Neural progenitor cell (in vitro differentiated cells): Measurements from ENCODE around the gene UNC5A. TPM values are rescaled to one million over a fixed set of nuclear protein-coding genes. Genes with fewer than 3 reads are reported as not detected.

Experiments used
- DNase-seq: peaks from one replicate; pipeline ENCODE4 v3.0.0-alpha.2; 2016; ENCODE audit warnings: low spot score
- H2AFZ ChIP-seq: fragments of 200-600 bp; sonication (generic); replicated peaks from 2 replicates; pipeline ENCODE4 v1.6.1; 2016; ENCODE audit warnings: antibody characterized with exemption
- H3F3A ChIP-seq: fragments of 200-600 bp; sonication (generic); 2 replicates; pipeline ENCODE4 v1.6.1; 2016; ENCODE audit warnings: antibody characterized with exemption, low read depth
- H3K27ac ChIP-seq: fragments of 200-600 bp; sonication (generic); 2 replicates; pipeline ENCODE4 v1.5.1; 2016; ENCODE audit warnings: mild to moderate bottlenecking
- H3K27me3 ChIP-seq: fragments of 200-600 bp; sonication (generic); 2 replicates; pipeline ENCODE4 v1.6.1; 2016; ENCODE audit warnings: mild to moderate bottlenecking, moderate library complexity
- H3K36me3 ChIP-seq: fragments of 200-600 bp; sonication (generic); 2 replicates; pipeline ENCODE4 v1.5.1; 2016
- H3K4me1 ChIP-seq: fragments of 200-600 bp; sonication (generic); 2 replicates; pipeline ENCODE4 v1.6.1; 2016; ENCODE audit warnings: mixed run types
- H3K4me2 ChIP-seq: fragments of 200-600 bp; sonication (generic); 2 replicates; pipeline ENCODE4 v1.6.1; 2016
- H3K4me3 ChIP-seq: fragments of 200-600 bp; sonication (generic); 2 replicates; pipeline ENCODE4 v1.5.1; 2016
- H3K79me2 ChIP-seq: fragments of 200-600 bp; sonication (generic); 2 replicates; pipeline ENCODE4 v1.6.1; 2016; ENCODE audit warnings: low read depth
- H3K9ac ChIP-seq: fragments of 200-600 bp; sonication (generic); 2 replicates; pipeline ENCODE4 v1.6.1; 2016
- H3K9me3 ChIP-seq: fragments of 200-600 bp; sonication (generic); 2 replicates; pipeline ENCODE4 v1.5.1; 2016; ENCODE audit warnings: low read depth
- H4K20me1 ChIP-seq: fragments of 200-600 bp; sonication (generic); 2 replicates; pipeline ENCODE4 v1.6.1; 2016; ENCODE audit warnings: low read depth
- H3K27ac Mint-ChIP-seq: 3 replicates; pipeline ENCODE4 v1.8.0; 2021; ENCODE audit warnings: mixed read lengths
- H3K27me3 Mint-ChIP-seq: 2 replicates; pipeline ENCODE4 v1.8.0; 2022; ENCODE audit warnings: low read depth, mild to moderate bottlenecking, inconsistent platforms, moderate library complexity, mixed read lengths; ENCODE audit not compliant: insufficient read depth
- H3K36me3 Mint-ChIP-seq: 3 replicates; pipeline ENCODE4 v1.8.0; 2021; ENCODE audit warnings: mixed read lengths
- H3K4me1 Mint-ChIP-seq: 3 replicates; pipeline ENCODE4 v1.8.0; 2021; ENCODE audit warnings: mixed read lengths
- H3K4me3 Mint-ChIP-seq: 3 replicates; pipeline ENCODE4 v1.8.0; 2021; ENCODE audit warnings: mild to moderate bottlenecking, moderate library complexity, mixed read lengths
- H3K9me3 Mint-ChIP-seq: 3 replicates; pipeline ENCODE4 v1.8.0; 2020; ENCODE audit warnings: mixed read lengths
- CTCF ChIP-seq: fragments of 200-600 bp; sonication (generic); IDR thresholded peaks from 2 replicates; pipeline ENCODE4 v1.5.1; 2017; ENCODE audit warnings: antibody characterized with exemption, mild to moderate bottlenecking
- EZH2 ChIP-seq: fragments of 200-600 bp; sonication (generic); IDR thresholded peaks from 2 replicates; pipeline ENCODE4 v1.6.1; 2017; ENCODE audit warnings: antibody characterized with exemption, mild to moderate bottlenecking, moderate library complexity
- EZH2phosphoT487 ChIP-seq: fragments of 200-600 bp; sonication (generic); IDR thresholded peaks from 2 replicates; pipeline ENCODE4 v1.6.1; 2017; ENCODE audit warnings: antibody characterized with exemption
- total RNA-seq: library from RNA; depleted of rRNA; stranded (reverse); fragments of >200 nt; gene quantifications from 2 replicates; pipeline ENCODE4 v1.2.3, GENCODE V29; 2015; ENCODE audit warnings: low replicate concordance

UNC5A gene
- total RNA-seq, 1 donor from 2014 or later: 1.2 TPM

DNA sequence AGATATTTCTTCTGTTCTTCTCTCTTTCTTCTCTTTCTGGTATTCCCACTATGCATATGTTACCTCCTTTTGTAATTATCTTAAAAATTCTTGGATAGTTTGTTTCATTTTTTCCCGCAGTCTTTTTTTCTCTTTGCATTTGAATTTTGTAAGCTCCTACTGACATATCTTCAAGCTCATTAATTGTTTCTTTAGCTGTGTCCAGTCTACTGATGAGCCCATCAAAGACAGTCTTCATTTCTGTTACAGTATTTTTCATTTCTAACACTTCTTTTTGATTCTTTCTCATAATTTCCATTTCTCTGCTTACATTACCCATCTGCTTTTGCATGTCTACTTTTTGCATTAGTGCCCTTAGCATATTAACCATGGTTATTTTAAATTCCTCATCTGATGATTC is 44.7 kb upstream of the UNC5A start:
- DNase-seq: no peak
- H3K27ac Mint-ChIP-seq: no peak overlapping the region
- H3K36me3 Mint-ChIP-seq: no peaks in the 10 kb centered on the region

DNA sequence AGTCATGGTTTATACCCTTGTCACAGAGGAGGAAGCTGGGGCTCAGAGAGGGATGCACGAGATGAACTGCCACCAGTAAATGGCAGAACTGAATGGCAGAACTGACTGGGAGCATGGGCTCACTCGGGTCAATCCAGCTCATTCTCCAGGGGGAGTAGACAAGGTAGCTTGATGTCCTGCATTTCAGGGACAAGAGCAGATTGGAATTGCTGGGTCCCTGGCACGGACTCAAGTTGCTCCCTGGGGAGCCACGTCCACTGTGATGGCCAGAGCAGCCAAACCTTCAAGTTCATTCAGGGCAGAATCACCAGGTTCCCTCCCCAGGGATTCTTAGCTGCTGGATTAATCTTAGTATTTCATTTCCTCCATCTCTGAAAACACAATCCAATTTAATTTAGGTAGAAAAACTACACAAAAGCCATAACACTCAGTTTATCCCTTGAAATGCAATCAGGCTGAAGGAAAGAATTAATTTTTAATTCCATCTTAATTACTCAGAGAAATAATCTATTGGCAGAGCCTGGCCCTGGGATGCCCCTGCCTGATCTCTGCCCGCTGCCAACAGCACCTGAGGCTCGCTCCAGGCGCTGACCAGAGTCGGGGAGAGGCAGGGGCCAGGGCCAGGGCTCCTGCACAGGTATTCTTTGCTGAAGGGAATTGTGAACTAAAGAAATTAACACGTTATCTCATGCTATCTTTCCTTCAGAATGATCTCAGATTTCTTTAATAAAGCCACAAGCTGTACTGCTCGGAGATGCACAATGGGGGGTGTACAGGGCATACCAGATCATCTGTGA is 42.0 kb upstream of the UNC5A start:
- Histone ChIP-seq H3K9ac (no peak overlapping the region), H3K27me3 (no peaks in the 10 kb centered on the region), H3K4me3 (no peak overlapping the region), H2AFZ (no peak overlapping the region), H3F3A (no peaks in the 10 kb centered on the region), H4K20me1 (no peaks in the 10 kb centered on the region), H3K27ac (no peak overlapping the region), H3K4me1 (no peaks in the 10 kb centered on the region), H3K4me2 (no peak overlapping the region), H3K9me3 (no peaks in the 10 kb centered on the region), H3K79me2 (no peaks in the 10 kb centered on the region), H3K36me3 (no peaks in the 10 kb centered on the region)
- no peak for DNase-seq
- peaks cover 17% of the 10 kb centered on the region for H3K9me3 Mint-ChIP-seq
- H3K36me3 Mint-ChIP-seq: no peaks in the 10 kb centered on the region
- peaks cover 14% of the 10 kb centered on the region for H3K27me3 Mint-ChIP-seq
- TF ChIP-seq EZH2phosphoT487: no peak
- TF ChIP-seq EZH2: no peak
- no peak for TF ChIP-seq CTCF
- H3K27ac Mint-ChIP-seq: no peak overlapping the region
- H3K4me1 Mint-ChIP-seq: no peaks in the 10 kb centered on the region
- H3K4me3 Mint-ChIP-seq: no peak overlapping the region

More for the DNA sequence above, 44.7 kb upstream of the UNC5A start:
- Mint-ChIP-seq H3K4me3 (no peak overlapping the region), H3K27me3 (peaks cover 15% of the 10 kb centered on the region), H3K4me1 (no peaks in the 10 kb centered on the region), H3K9me3 (peaks cover 17% of the 10 kb centered on the region)
- H3K36me3 ChIP-seq: no peaks in the 10 kb centered on the region
- no peak overlapping the region for H3K27ac ChIP-seq
- H2AFZ ChIP-seq: no peak overlapping the region
- no peaks in the 10 kb centered on the region for H3K27me3 ChIP-seq
- H3K4me3 ChIP-seq: no peak overlapping the region
- no peak overlapping the region for H3K4me2 ChIP-seq
- H3K79me2 ChIP-seq: no peaks in the 10 kb centered on the region
- H3K4me1 ChIP-seq: no peaks in the 10 kb centered on the region
- no peaks in the 10 kb centered on the region for H3F3A ChIP-seq
- TF ChIP-seq EZH2 (no peak), CTCF (no peak), EZH2phosphoT487 (no peak)
- H4K20me1 ChIP-seq: no peaks in the 10 kb centered on the region
- H3K9me3 ChIP-seq: no peaks in the 10 kb centered on the region
- no peak overlapping the region for H3K9ac ChIP-seq

GRCh38 chr5:176769911-176770310 is 40.4 kb upstream of the UNC5A start:
- no peak overlapping the region for H3K4me3 Mint-ChIP-seq
- H3K27ac Mint-ChIP-seq: no peak overlapping the region
- Histone ChIP-seq H3K79me2 (no peaks in the 10 kb centered on the region), H2AFZ (no peak overlapping the region), H3K4me3 (no peak overlapping the region), H3K27me3 (no peaks in the 10 kb centered on the region), H3K4me1 (no peaks in the 10 kb centered on the region), H3F3A (no peaks in the 10 kb centered on the region), H4K20me1 (no peaks in the 10 kb centered on the region), H3K9ac (no peak overlapping the region), H3K36me3 (no peaks in the 10 kb centered on the region), H3K27ac (no peak overlapping the region), H3K9me3 (no peaks in the 10 kb centered on the region), H3K4me2 (no peak overlapping the region)
- peaks cover 6% of the 10 kb centered on the region for H3K4me1 Mint-ChIP-seq
- DNase-seq: no peak
- no peaks in the 10 kb centered on the region for H3K36me3 Mint-ChIP-seq
- H3K27me3 Mint-ChIP-seq: peaks cover 15% of the 10 kb centered on the region
- no peak for TF ChIP-seq EZH2phosphoT487
- TF ChIP-seq CTCF: no peak
- no peak for TF ChIP-seq EZH2
- peaks cover 12% of the 10 kb centered on the region for H3K9me3 Mint-ChIP-seq
